Fibroblast of villous mesenchyme (primary cell): ENCODE data around the gene CPZ. TPM values are rescaled to one million over a fixed set of nuclear protein-coding genes. Genes with fewer than 3 reads are reported as not detected.
"Not testable (repeated sequence)": the region's sequence is repeated elsewhere in the genome, so short reads cannot be mapped to it uniquely, and the experiment has no call there.

ENCODE experiments used
- DNase-seq: peaks from one replicate; pipeline ENCODE4 v3.0.0-alpha.2; 2010; ENCODE audit warnings: low read depth
- H3K4me3 ChIP-seq: 2 replicates; pipeline ENCODE4 v1.5.1; 2011; ENCODE audit warnings: low read depth, mild to moderate bottlenecking, low read length
- CTCF ChIP-seq: IDR thresholded peaks from 2 replicates; pipeline ENCODE4 v1.5.1; 2012; ENCODE audit warnings: low read depth, mild to moderate bottlenecking, low read length; ENCODE audit not compliant: insufficient read depth
- total RNA-seq: library from RNA; depleted of rRNA; stranded (reverse); fragments of >200 nt; gene quantifications from 2 replicates; pipeline ENCODE4 v1.2.3, GENCODE V29; 2012

Gene CPZ
- total RNA-seq, 1 donor: 19.0 TPM

DNA sequence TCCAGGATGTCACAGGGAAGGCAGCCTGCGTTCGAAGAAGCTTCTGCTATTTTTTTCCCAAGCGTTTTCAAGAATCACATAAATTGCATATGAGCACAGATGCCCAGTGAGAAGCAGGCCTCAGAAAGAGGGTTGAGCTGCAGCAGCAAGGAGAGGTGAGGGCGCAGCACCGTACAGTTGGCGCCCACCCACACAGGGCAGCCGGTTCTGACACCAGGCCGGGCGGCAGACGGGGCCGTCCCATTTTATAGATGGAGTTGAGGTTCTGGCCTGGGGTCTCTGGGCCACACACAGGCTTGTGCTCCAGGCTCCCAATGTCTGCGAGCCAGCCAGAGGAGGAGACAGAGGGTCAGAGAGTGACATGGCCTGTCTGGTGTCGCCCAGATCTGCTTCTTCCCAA, 22.8 kb downstream of the CPZ start:
- no peak overlapping the region for H3K4me3 ChIP-seq
- DNase-seq: no peak
- no peak for TF ChIP-seq CTCF

- no peak overlapping the region for H3K4me3 ChIP-seq
- DNase-seq: no peak
- TF ChIP-seq CTCF: no peak
These were observed 23.6 kb downstream of the CPZ start for GRCh38 chr4:8615921-8616787.

DNA sequence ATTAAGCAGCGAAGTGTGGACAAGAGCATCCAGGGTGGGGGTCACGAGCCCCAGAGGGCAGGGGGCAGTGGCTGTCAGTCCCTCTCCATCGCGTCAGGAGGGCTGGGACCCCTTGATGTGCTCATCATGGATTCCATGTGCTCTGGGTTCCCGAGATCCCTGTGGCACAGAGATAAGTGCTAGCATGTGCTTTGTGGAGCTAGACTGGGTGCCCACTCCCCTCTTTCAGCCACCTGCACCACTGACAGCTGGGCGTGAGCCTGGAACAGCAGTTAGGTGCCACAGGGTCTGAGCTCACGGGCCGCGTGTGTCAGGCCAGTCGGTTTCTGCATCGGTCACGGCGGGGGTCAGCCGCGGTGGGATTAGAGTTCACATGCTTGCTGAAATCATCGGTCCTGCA, 24.3 kb downstream of the CPZ start:
- H3K4me3 ChIP-seq: no peak overlapping the region
- no peak for TF ChIP-seq CTCF
- no peak for DNase-seq

GRCh38 chr4:8617486-8618040, 25.0 kb downstream of the CPZ start:
- H3K4me3 ChIP-seq: no peak overlapping the region
- no peak for DNase-seq
- no peak for TF ChIP-seq CTCF

DNA sequence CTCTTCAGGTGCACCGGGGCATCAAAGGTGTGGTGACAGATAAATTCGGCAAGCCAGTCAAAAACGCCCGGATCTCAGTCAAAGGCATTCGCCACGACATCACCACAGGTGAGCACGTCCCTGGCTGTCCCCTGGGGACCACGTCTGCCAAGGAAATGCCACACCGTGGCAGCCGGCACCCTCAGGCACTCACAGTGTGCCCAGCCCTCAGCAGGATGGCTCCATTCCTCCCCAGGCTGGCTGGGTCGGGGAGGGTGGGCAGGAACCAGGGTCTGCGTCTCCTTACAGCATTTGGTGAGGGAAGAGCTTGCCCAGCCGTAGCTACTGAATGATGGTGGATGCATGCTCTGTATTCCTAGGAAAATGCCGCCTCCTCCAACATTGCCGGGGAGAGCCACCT, 25.9 kb downstream of the CPZ start:
- H3K4me3 ChIP-seq: no peak overlapping the region
- no peak for TF ChIP-seq CTCF
- DNase-seq: no peak

GRCh38 chr4:8618961-8619720, 26.6 kb downstream of the CPZ start:
- no peak overlapping the region for H3K4me3 ChIP-seq
- no peak for TF ChIP-seq CTCF
- DNase-seq: no peak

- H3K4me3 ChIP-seq, DNase-seq: not testable (repeated sequence)
These were observed 28.6 kb downstream of the CPZ start for GRCh38 chr4:8621135-8621534.

GRCh38 chr4:8624601-8625272, 32.2 kb downstream of the CPZ start:
- DNase-seq, H3K4me3 ChIP-seq: not testable (repeated sequence)

- not testable (repeated sequence) for H3K4me3 ChIP-seq, DNase-seq
These were observed 37.8 kb downstream of the CPZ start for GRCh38 chr4:8630240-8630905.

- DNase-seq, H3K4me3 ChIP-seq: not testable (repeated sequence)
These were observed 39.3 kb downstream of the CPZ start for GRCh38 chr4:8631896-8632295.
